HUDEP-2 (cell line): ENCODE data around the gene ACE.

Source experiments
- DNase-seq, 76 experiments: peaks; one replicate each; lab custom pipeline; 2025; ENCODE audit not compliant: unreplicated experiment in 76 of 76; lab: John Stamatoyannopoulos, UW

The ACE gene

GRCh38 chr17:63476854-63477479 is at the start of gene ACE:
Gene ACE, plus strand, starts transcription at chr17:63477061. Its CDS starts 34 bp downstream, at chr17:63477095.
- DNase-seq = peak in 7 of 76 experiments; percentile 11 to 30 (median 18)

- DNase-seq = no peak
Observed at GRCh38 chr17:63429766-63430165, 47.1 kb upstream of the ACE start.

DNA sequence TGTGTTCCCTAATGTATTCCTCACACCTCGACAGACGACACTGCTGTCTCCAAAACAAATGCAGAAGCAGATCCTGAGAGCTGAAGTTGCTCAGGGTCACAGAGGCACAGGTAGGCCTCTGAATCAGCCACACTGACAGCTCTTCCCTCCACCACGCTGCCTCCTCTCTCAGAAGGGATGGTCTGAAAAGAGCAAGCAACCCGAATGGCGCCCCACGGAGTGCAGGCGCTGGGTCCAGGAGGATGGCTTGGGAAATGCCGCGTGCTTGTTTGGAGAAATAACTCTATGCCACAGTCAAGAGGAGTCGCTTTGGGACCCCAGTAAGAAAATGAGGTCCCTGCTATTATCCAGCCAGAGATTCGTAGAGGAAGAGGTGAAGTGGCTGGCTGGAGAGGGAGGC is 46.6 kb upstream of the ACE start:
- DNase-seq = no peak

GRCh38 chr17:63431618-63431938 is 45.3 kb upstream of the ACE start:
- peak in 1 of 76 experiments; percentile 48 for DNase-seq

GRCh38 chr17:63431939-63432804 is 44.7 kb upstream of the ACE start:
- peak in 74 of 76 experiments; percentile 35 to 95 (median 77) for DNase-seq

DNA sequence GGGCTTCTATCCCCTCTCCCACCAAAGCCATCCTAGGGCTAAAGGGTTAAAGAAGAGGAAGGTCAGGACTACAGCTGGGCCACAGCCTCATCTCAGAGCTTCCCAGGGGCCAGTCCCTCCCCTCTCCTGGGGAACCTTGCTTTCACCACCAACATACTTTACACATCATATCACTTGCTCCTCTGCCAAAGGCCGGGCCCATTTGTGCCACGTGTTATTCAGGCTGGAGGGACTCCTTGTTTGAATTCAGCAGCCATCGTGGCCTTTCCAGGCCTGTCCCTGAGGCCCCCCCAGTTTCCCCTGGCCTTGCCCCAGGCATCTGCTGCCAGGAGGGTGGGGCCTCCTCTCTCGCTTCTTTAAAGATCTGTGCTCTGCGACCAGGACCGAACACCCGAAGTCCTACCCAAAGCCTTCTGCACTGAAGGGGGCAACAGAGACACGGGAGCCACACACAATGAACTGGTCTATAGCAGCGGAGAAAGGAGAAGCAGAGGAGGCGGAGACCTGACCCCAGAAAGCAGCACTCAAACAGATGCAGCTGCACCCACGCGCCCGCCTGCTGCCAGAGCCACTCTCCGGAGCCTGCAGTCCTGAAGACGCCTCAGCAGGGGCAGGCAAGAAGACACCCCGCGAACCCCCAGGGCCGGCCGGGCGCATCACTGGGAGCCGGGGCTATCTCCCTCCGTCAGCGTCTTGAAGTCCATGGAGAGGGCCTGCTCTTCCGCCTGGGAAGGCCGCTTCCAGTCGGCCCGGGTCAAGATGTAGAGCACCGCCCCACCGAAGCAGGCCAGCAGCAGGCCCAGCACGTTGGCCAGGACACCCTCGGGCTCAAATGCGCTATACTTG is 42.9 kb upstream of the ACE start:
- DNase-seq = peak in 64 of 76 experiments; percentile 15 to 70 (median 48)

GRCh38 chr17:63434951-63435571 is 41.8 kb upstream of the ACE start:
- DNase-seq = peak in 74 of 76 experiments; percentile 58 to 96 (median 89)

DNA sequence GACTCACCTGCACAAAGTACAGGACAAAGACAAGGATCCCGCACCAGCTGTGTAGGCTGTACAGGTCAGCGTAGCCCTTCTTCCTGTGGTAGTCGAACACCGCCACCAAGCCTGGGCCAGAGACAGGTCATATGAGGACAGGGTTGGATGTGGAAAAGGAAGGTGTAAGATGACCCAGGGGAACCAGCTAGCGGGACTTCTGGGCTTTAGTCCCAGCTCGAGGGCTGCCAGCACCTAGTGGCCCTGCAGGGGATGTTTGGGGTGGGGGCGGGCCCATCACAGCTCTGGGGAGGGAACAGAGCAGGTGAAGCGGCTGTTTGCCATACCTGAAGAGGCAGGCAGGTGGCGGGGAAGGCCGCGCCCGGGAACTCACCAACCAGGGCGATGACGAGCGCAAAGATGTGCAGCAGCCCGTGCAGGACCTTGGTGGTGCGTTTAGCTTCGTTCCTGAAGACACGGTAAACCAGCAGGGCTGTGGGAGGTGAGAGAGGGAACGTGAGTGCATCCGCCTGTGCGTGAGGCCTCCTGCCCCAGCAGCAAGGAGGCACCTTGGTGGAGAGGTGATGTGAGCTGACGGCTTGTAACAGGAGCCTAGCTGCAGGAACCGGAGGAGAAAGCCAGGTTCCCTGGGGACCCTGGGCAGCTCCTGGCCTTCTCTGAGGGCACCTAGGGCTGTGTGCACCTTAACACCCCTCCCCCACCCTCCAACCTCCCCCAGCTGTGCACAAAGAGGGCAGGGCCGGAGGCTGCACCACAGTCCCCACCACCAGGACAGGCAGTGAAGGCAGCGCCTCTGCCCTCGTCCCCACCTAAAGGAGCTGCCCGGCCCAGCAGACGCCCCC is 41.0 kb upstream of the ACE start:
- no peak for DNase-seq

DNA sequence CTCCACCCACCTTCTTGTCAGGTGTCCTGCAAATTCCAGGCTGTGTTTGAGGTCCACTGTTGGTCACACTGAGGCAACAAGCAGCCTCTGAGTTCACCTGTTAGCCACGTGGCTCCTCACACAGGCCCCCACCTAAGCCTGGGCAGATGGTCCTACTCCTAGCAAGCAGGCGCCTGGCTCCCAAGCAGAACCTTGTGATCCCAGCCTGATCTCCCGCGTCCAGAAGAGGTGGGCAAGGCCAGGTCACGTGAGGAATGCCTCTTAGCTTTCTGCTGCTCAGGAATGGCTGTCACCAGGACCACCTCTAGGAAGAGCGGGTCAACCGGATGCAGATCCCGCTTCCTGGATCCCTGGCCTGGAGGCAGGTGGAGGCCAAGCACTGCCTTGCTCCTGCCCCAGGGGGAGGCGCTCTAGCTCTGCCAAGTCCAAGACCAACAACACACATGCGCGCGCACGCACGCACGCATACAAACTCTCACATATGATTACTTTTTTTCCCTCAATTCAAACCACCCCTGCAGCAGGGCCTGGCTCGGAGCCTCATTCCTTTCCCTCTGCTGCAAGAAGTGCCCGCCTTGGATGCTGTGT is 40.2 kb upstream of the ACE start:
- DNase-seq = peak in 2 of 76 experiments; percentile 7 to 17

DNA sequence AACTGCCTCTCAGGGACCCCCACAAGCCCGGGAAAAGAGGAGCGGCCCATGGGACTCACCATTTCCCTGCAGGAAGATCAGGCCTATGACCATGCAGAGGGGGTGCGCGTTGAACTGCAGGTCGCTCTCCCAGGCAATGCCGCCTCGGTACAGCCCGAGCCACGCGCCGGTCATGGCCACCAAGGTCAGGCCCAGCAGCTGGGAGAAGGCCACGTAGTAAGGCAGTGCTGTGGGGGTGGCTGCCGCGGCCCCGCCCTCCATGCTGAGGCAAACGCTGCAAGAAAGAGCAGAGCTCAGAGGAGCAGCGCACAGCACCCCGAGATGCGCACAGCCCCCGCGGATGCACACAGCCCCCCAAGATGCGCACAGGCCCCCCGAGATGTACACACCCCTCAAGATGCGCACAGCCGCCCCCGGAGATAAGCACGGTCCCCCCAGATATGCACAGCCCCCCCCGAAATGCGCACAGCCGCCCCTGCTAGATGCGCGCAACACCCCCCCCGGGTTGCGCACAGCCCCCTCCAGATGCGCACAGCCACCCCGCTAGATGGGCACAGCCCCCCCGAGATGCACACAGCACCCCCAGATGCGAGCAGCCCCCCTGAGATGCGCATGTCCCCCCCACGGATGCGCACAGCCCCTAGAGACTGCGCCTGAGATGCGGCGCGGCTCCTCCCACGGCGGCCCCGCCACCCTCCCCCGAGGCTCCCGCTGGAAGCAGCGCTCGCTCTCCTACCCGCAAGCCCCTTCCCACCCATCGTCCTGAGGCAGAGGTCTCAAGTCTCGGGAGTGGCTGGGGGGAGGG is 39.4 kb upstream of the ACE start:
- DNase-seq = no peak

DNA sequence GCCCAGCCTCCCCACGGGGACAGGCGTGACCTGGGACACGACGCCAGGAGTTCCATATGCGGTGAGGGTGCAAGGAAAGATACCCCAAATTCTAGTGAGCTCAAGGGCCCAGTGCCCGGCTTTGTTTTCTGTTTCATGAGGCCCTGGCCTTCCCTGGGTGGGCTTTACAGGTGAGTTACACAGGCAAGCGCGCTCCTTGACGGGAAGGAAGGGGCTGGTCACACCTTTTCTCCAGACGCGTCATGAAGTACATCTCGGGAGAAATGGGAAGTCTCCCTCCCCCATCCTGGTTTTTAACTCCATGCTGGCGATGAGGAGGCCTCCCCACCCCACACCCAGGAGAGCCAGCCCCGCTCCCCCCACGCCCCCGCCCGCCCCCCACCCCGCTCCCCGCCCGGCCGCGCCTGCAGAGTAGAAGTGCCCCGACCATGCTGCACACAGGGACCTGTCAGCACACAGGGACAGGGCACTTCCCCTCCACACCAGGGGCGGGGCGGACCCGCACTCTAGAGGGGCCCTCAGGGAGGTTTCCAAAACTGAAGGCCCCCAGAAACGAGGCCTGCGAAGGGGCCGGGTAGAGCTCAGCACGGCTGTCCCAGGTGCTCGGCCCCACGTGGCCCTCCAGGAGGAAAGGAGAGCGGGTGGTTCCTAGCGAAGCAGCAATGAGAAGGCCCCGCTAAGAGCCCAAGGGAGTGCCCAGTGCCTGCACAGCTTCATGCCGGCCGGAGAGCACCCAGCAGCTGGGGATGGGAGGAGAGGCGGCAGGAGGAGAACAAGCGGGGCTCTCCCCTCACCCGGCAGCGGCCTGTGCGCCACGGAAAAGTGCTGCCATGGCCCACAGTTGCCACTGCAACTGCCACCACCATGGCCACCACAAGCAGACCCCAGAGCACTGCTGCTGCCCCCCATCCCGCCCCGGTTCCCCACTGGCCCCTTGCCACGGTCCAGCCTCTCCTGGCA is 38.5 kb upstream of the ACE start:
- no peak for DNase-seq

DNA sequence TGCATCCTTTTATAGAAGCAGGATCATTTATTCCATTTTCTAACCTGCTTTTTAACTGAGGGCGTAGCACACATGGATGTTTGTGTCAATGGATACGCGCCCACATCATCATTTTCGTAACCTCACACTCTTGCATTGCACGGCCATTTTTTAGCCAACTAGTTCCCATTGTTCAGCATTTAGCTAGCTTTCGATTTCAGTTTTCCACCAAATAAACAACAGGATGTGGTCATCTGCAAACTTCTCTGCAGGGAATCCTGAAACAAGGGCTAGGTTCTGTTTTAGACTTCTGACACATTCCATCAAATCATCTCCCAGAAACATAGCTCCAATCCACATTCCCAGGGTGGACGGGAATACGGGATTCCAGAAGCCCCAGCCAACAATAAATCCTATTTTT is 37.2 kb upstream of the ACE start:
- no peak for DNase-seq

DNA sequence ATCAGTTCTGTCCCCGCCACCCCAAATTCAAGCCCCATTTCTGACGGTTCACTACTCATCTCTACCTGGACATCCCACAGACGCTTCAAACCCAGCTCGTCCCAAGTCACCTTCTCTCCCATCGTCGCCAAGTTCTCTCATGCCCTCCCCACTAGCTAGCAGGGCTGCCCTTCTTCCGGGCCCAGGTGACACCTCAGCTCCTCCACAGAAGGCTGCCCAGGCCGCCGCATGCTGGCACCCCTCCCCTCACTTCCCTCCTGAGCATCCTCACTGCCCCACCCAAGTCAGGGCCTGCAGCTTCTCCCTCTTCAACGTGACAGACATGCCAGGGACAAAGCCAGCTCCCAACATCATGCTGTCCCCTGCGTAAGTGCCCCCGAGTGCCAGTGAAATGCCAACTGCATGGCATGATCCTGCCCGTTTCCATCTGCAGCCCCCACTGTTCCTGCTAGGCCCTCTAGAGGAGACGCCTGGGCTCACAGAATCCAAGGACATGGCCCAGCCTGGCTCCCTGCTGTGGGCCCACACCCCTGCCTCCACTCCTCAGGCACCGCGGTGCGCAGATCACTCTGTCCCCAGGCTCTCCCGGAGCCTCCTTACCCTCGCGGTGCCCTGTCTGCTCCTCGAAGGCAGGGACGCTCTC is 36.6 kb upstream of the ACE start:
- DNase-seq = no peak

DNA sequence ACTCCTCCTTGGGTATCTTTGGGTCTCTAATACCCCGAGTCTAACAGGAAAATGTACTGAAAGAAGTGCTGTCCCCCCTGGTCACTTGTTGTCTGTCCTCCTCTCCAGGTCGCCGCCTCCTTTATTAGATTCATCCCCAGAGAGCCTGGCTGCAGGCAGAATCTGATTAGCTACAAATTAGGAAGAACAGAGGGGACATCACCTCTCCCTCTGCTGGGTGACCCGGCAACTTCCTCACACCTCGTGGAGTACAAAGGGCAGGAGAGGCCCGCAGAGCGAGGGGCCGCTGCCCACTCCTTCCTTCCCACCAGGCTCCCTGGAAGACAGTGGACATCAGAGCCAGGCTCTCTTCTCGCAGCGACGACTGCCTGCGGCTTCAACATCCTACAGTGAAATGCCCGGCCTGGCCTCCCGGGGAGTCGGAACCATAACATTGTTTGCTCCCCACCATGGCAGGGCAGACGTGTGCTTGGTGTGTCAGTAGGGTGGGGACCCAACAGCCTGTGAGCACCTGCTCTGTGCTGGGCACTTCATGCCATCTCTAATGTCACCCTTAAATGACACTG is 36.0 kb upstream of the ACE start:
- no peak for DNase-seq

DNA sequence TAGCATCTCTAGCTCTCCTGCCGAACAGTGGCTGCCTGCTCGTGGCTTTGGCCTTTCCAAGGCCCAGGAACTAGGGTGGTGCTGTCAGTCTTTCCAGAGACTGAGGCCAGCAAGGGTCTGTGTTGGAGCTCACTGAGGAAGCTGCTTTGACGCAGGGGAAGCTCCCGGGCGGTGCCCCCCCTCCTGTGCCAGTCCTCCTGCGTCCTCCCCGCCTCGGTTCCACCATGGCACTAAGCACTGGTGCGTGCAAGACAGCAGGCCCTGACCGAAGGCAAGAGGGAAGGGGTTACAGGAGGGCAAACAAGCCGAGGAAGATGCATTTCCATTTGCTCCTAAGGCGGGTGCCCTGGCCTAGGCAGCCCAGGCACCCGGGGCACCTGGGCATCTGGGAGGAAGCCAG is 35.2 kb upstream of the ACE start:
- DNase-seq = no peak

GRCh38 chr17:63442074-63442473 is 34.8 kb upstream of the ACE start:
- no peak for DNase-seq

- peak in 13 of 76 experiments; percentile 3 to 46 (median 12) for DNase-seq
Observed at GRCh38 chr17:63442549-63443035, 34.3 kb upstream of the ACE start.
